NCI-H82 (cell line): ENCODE data around the gene LILRB1.
"Not testable (repeated sequence)": the region's sequence is repeated elsewhere in the genome, so short reads cannot be mapped to it uniquely, and the experiment has no call there.

Experiments
- DNase-seq: peaks from one replicate; lab custom pipeline; 2025; lab: John Stamatoyannopoulos, UW

The LILRB1 gene

GRCh38 chr19:54624934-54625730, 5.2 kb upstream of the LILRB1 start:
- not testable (repeated sequence) for DNase-seq

- no peak for DNase-seq
Measured at GRCh38 chr19:54626757-54627156, 3.5 kb upstream of the LILRB1 start.

- DNase-seq, result not testable (repeated sequence)
Measured at GRCh38 chr19:54627912-54628311, 2.4 kb upstream of the LILRB1 start.

GRCh38 chr19:54630782-54631181, 498 bp downstream of the LILRB1 start:
- DNase-seq, result no peak

- DNase-seq, result not testable (repeated sequence)
Measured at GRCh38 chr19:54631489-54632337, 1.4 kb downstream of the LILRB1 start.

- not testable (repeated sequence) for DNase-seq
Measured at GRCh38 chr19:54632517-54632916, 2.2 kb downstream of the LILRB1 start.

GRCh38 chr19:54633401-54633800, 3.1 kb downstream of the LILRB1 start:
- DNase-seq, result no peak

GRCh38 chr19:54636081-54636480, 5.8 kb downstream of the LILRB1 start:
- DNase-seq, result not testable (repeated sequence)

- no peak for DNase-seq
Measured at GRCh38 chr19:54638683-54639082, 8.4 kb downstream of the LILRB1 start.

GRCh38 chr19:54642953-54643352, 12.7 kb downstream of the LILRB1 start:
- not testable (repeated sequence) for DNase-seq

GRCh38 chr19:54643583-54643982, 13.3 kb downstream of the LILRB1 start:
- not testable (repeated sequence) for DNase-seq

GRCh38 chr19:54644056-54644455, 13.8 kb downstream of the LILRB1 start:
- no peak for DNase-seq

- no peak for DNase-seq
Measured at GRCh38 chr19:54646331-54646841, 16.1 kb downstream of the LILRB1 start.

- no peak for DNase-seq
Measured at GRCh38 chr19:54648129-54648528, 17.8 kb downstream of the LILRB1 start.

GRCh38 chr19:54650108-54650655, 19.9 kb downstream of the LILRB1 start:
- DNase-seq, result no peak

- DNase-seq, result peak; percentile 20
Measured at GRCh38 chr19:54653181-54653809, 23.0 kb downstream of the LILRB1 start.

GRCh38 chr19:54654447-54655321, 24.4 kb downstream of the LILRB1 start:
- DNase-seq, result no peak

GRCh38 chr19:54659300-54659699, 29.0 kb downstream of the LILRB1 start:
- no peak for DNase-seq

- DNase-seq, result no peak
Measured at GRCh38 chr19:54660306-54660705, 30.0 kb downstream of the LILRB1 start.

GRCh38 chr19:54660964-54661363, 30.7 kb downstream of the LILRB1 start:
- no peak for DNase-seq
